ENCODE data around the gene GNA15. TPM values are rescaled to one million over a fixed set of nuclear protein-coding genes. Genes with fewer than 3 reads are reported as not detected.
"Not testable (repeated sequence)": the region's sequence is repeated elsewhere in the genome, so short reads cannot be mapped to it uniquely, and the experiment has no call there.

The GNA15 gene, protein sequence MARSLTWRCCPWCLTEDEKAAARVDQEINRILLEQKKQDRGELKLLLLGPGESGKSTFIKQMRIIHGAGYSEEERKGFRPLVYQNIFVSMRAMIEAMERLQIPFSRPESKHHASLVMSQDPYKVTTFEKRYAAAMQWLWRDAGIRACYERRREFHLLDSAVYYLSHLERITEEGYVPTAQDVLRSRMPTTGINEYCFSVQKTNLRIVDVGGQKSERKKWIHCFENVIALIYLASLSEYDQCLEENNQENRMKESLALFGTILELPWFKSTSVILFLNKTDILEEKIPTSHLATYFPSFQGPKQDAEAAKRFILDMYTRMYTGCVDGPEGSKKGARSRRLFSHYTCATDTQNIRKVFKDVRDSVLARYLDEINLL
- total RNA-seq, result 10 to 100 TPM in 1 of 3 donors, 1 to 10 TPM in 2; 3.9 to 10.4 (median 8.4) TPM
- 4.6 TPM for total RNA-seq (2013)

DNA sequence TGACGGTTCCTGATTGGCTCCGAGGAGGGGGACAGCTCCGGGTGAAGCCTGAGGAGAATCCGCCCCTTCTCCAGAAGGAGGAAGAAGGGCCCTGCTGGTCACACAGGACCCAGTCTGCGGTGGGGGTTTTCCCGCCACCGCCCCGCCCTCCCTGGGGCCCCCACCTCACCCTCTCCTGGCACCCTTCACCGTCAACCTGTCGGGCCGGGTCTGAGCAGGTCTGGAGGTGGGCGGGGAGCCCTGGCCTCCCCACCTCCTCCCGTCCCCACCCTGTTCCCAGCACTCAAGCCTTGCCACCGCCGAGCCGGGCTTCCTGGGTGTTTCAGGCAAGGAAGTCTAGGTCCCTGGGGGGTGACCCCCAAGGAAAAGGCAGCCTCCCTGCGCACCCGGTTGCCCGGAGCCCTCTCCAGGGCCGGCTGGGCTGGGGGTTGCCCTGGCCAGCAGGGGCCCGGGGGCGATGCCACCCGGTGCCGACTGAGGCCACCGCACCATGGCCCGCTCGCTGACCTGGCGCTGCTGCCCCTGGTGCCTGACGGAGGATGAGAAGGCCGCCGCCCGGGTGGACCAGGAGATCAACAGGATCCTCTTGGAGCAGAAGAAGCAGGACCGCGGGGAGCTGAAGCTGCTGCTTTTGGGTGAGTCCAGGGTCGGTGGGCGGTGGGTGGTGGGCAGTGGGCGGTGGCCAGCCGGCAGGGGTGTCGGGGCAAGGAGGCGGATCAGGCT is at the start of gene GNA15:
TSS of gene GNA15 (plus strand) at position 73 of the 723 bp plus-strand sequence. CDS start at position 491, 418 bp downstream.
- peaks cover 12 to 23% of the 10 kb centered on the region in 2 donors for H3K4me1 Mint-ChIP-seq
- peaks cover 0 to 6% of the 10 kb centered on the region in 2 donors for H3K9me3 Mint-ChIP-seq
- 9% methylated on average over 40 of the region's 40 CpGs for WGBS (ENCODE audit: insufficient coverage)
- H3K36me3 ChIP-seq (ENCODE audit: control insufficient read depth, insufficient read depth, low read length), result no peaks in the 10 kb centered on the region
- no peak within 1 kb of the TSS for H3K4me3 Mint-ChIP-seq
- ATAC-seq (peak; percentile 22 to 55 (median 32)), DNase-seq (peak in 1 of 2 donors; percentile 65)
- intact Hi-C loops (cut with micrococcal nuclease), result no loop called here
- H3K36me3 Mint-ChIP-seq, result no peaks in the 10 kb centered on the region
- no peaks in the 10 kb centered on the region for H3K9me3 ChIP-seq (ENCODE audit: control insufficient read depth, insufficient read depth, low read length)
- H3K4me1 ChIP-seq (ENCODE audit: control insufficient read depth, insufficient read depth, low read length), result peaks cover 35% of the 10 kb centered on the region
- no peak within 1 kb of the TSS for H3K27ac ChIP-seq (ENCODE audit: low read length)
- peaks cover 8 to 10% of the 10 kb centered on the region in 2 donors for H3K27me3 Mint-ChIP-seq (ENCODE audit: low read depth in 2 of 2)
- H3K27ac Mint-ChIP-seq, result no peak within 1 kb of the TSS
- peaks cover 2% of the 10 kb centered on the region for H3K27me3 ChIP-seq (ENCODE audit: control insufficient read depth, insufficient read depth, low read length)
- TF ChIP-seq, protein P1, sequence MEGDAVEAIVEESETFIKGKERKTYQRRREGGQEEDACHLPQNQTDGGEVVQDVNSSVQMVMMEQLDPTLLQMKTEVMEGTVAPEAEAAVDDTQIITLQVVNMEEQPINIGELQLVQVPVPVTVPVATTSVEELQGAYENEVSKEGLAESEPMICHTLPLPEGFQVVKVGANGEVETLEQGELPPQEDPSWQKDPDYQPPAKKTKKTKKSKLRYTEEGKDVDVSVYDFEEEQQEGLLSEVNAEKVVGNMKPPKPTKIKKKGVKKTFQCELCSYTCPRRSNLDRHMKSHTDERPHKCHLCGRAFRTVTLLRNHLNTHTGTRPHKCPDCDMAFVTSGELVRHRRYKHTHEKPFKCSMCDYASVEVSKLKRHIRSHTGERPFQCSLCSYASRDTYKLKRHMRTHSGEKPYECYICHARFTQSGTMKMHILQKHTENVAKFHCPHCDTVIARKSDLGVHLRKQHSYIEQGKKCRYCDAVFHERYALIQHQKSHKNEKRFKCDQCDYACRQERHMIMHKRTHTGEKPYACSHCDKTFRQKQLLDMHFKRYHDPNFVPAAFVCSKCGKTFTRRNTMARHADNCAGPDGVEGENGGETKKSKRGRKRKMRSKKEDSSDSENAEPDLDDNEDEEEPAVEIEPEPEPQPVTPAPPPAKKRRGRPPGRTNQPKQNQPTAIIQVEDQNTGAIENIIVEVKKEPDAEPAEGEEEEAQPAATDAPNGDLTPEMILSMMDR (IDR thresholded peaks at IDR 0.05), result no peak
- peak within 1 kb of the TSS; percentile 35 for H3K4me3 ChIP-seq (ENCODE audit: low read length)

DNA sequence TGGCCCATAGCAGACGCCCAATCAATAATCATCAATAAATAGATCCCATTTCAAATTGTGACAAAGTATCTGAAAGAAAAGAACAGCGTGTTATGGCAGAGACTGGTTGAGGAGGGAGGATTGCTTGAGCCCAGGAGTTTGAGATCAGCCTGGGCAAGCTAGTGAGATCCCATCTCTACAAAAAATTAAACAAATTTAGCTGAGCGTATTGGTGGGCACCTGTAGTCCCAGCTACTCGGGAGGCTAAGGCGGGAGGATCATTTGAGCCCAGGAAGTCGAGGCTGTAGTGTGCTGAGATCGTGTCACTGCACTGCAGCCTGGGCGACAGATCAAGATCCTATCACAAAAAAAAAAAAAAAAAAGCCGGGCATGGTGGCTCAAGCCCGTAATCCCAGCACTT is 48.1 kb upstream of the GNA15 start:
- no peak overlapping the region for H3K27ac ChIP-seq (ENCODE audit: low read length)
- Mint-ChIP-seq H3K4me1 (no peaks in the 10 kb centered on the region), H3K27me3 (ENCODE audit: low read depth in 2 of 2) (peaks cover 0 to 3% of the 10 kb centered on the region in 2 donors), H3K27ac (no peak overlapping the region), H3K36me3 (no peaks in the 10 kb centered on the region), H3K4me3 (no peak overlapping the region), H3K9me3 (no peaks in the 10 kb centered on the region)
- DNase-seq (no peak), ATAC-seq (no peak)
- H3K27me3 ChIP-seq (ENCODE audit: control insufficient read depth, insufficient read depth, low read length), result no peaks in the 10 kb centered on the region
- WGBS (ENCODE audit: insufficient coverage), result 90% methylated on average over 7 of the region's 10 CpGs
- TF ChIP-seq, protein P1 (IDR thresholded peaks at IDR 0.05), result no peak
- H3K4me1 ChIP-seq (ENCODE audit: control insufficient read depth, insufficient read depth, low read length), result no peaks in the 10 kb centered on the region
- intact Hi-C loops (cut with micrococcal nuclease), result no loop called here
- no peak overlapping the region for H3K4me3 ChIP-seq (ENCODE audit: low read length)
- no peaks in the 10 kb centered on the region for H3K9me3 ChIP-seq (ENCODE audit: control insufficient read depth, insufficient read depth, low read length)
- no peaks in the 10 kb centered on the region for H3K36me3 ChIP-seq (ENCODE audit: control insufficient read depth, insufficient read depth, low read length)

DNA sequence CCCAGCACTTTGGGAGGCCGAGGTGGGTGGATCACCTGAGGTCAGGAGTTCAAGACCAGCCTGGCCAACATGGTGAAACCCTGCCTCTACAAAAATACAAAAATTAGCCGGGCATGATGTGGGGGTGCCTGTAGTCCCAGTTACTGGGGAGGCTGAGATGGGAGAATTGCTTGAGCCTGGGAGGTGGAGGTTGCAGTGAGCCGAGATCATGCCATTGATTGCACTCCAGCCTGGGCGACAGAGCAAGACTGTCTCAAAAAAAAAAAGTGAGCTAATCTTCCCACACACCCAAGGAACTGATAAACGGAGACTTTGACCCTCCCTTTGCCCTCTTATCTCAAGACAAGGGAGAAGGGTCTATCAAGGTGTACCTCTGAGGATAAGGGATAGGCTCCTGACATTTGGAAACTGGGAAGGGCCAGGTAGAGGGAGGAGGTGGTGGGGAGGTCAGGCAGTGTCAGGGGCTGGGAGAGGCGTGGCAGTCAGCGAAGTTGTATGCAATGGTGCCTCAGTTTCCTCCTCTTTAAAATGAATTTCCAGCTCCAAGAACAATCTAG is 46.5 kb upstream of the GNA15 start:
- H3K27me3 ChIP-seq (ENCODE audit: control insufficient read depth, insufficient read depth, low read length); H3K27ac ChIP-seq (ENCODE audit: low read length); H3K36me3 Mint-ChIP-seq; H3K9me3 Mint-ChIP-seq; H3K27ac Mint-ChIP-seq; H3K9me3 ChIP-seq (ENCODE audit: control insufficient read depth, insufficient read depth, low read length); H3K4me3 Mint-ChIP-seq; H3K4me1 ChIP-seq (ENCODE audit: control insufficient read depth, insufficient read depth, low read length); H3K27me3 Mint-ChIP-seq (ENCODE audit: low read depth in 2 of 2); H3K4me3 ChIP-seq (ENCODE audit: low read length); ATAC-seq; H3K4me1 Mint-ChIP-seq; DNase-seq; intact Hi-C loops (cut with micrococcal nuclease); H3K36me3 ChIP-seq (ENCODE audit: control insufficient read depth, insufficient read depth, low read length): not testable (repeated sequence)
- 83% methylated on average over 2 of the region's 7 CpGs for WGBS (ENCODE audit: insufficient coverage)

Data from natural killer cell (primary cell).